ENCODE measurements around the gene TTBK2.

Gene TTBK2

DNA sequence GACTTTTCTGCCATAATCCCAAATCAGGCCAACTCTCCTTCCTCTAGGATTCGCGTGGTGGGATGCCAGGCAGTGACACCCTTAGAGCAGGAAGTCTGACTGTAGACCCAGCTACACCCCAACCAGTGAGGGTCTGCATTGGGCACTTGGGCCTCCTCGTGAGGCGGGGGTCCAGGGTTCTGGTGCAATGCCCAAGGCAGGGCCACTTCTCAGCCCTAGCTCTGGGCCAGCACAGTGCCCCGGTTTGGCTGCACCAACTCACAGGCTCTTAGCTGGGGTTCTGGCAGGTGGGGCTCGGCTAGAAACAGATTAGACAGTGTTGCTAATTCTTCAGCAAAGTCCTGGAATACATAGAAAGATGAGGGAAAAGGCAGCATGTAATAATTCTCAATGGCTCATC, 196.3 kb downstream of the TTBK2 start:
- DNase-seq: no peak

DNA sequence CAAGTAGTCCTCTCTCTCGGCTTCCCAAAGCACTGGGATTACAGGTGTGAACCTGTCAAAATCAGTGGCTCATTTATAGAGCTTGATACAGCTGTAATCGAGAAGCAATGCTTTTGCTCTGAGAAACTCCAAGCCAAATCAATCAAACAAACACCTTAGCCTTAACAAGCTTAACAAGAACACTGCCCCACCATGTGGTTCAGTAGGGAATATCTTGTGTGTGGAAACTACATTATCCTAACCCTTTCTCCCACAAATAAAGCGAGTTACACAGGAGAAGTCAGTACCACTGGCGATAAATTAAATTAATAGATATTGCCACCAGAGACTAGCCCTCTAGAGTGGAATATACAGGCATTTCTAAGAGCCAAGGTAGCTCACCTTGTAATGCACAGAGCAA, 197.5 kb downstream of the TTBK2 start:
- no peak for DNase-seq

DNA sequence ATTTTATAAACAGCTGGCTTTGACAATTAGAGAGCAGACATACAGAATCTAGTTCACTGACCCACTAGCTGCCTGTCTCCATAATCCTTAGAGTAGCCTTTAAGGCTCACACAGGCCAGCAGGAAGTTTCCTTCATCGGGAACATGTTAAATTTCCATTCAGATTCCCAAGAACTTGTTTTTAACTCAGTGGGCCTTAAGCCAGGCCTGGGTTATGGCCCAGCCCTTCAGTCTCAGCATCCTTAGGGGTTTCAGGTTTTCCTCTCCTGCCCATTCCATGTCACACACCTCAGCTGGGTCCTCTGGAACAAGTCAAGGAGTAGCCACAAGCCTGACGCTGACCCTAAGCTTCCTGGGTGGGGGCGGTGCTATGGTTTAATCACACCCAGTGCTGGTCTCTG, 198.7 kb downstream of the TTBK2 start:
- DNase-seq: no peak

DNA sequence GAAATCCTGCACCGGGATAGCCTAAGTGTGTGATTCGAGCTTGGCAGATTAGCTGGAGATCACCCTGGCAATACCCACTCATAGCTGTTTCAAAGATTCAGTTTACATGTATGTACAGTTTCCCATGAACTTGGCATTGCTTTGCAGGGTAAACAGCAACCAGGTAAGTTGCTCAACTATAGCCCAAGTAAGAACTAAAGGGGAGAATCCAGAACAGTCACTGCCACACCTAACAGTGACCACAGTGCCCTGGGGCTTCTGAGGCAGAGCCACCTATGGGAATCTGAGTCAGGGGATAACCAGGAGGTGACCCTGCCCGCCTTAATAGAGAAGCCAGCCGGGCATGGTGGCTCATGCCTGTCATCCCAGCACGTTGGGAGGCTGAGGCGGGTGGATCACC, 199.6 kb downstream of the TTBK2 start:
- no peak for DNase-seq

DNA sequence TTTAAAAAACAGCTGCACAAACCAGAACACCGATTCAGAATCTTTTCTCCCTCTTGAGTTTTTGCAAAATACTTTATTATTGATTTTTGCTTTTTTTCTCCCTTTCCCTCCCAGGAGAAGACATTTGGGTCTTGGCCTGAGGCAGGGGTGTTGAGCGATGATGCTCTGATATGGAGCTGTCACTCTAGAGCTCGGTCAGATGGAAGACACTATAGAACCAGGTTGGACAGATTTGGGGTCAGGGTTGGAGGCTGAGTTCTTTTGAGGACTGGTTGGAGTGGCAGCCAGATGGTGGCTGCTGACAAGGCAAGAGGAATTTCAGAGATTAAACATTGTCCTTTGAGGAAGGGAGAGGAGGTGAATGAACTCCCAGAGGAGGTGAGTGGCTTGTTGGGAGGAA, 200.5 kb downstream of the TTBK2 start:
- no peak for DNase-seq

DNA sequence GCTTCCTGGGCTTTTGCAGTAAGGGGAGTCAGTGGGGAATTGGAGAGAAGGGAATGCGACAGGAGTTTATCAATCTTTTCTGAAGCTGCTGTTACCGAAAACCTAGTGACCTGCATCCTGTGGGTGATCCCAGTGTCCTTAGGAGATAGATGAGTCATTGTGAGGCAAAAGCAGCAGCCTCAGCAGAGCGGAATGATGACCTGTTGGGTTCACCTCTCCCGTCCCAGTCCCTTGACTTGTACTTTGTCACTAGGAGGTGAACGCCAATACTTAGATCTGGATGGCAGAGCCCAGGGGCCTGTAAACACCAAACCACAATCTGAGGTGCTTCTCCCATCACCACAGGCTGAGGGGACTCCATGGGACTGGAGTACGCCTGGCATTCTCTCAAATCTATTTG, 201.5 kb downstream of the TTBK2 start:
- no peak for DNase-seq

DNA sequence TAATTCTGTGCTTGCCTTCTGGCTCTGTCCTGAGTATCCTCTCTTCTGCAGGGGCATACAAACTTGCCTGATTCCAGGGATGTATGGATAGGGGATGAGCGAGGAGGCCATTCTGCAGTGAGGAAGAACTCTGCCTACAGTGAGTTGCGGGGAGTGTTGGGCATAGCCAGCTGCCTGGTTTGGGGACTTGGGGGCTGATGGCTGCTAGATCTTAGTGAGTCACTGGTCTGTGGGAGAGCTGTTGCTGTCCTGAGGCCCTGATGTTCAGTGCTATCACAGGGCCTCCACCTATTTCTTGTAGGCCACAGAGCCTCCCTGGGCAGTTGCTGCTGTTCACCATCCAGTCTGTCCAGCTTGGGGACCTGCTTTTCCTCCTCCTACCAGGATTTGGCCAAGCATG, 204.0 kb downstream of the TTBK2 start:
- DNase-seq: no peak

DNA sequence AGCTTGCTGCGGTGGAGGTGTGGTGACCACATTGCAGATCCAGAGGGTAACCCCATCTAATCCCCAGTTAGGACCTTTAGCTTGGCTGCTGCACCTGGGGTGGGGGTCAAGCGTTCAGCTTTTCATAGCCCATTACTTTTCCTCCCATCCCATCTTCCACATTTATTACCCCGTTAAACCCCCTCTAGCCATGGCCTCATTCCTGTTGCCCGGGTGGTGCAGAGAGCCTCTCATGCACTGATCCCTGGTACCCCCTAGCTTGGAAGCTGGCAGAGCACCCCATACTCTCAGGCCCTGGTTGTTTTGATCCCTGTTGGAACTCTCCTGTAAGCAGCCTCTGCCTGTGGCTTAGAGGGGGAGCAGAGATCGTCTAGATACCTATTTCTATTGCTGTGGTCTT, 204.5 kb downstream of the TTBK2 start:
- no peak for DNase-seq

DNA sequence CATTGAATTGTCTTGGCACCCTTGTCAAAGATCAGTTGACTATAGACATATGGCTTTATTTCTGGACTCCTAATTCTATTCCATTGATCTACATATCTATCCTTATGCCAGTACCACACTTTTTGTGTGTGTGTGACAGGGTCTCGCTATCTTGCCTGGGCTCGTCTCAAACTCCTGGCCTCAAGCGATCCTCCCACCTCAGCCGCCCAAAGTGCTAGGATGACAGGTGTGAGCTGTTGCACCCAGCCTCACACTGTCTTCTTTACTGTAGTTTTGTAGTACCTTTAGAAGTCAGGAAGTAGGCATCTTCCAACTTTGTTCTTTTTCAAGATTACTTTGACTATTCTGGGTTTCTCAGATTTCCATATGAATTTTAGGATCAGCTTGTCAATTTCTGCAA, 208.0 kb downstream of the TTBK2 start:
- no peak for DNase-seq

DNA sequence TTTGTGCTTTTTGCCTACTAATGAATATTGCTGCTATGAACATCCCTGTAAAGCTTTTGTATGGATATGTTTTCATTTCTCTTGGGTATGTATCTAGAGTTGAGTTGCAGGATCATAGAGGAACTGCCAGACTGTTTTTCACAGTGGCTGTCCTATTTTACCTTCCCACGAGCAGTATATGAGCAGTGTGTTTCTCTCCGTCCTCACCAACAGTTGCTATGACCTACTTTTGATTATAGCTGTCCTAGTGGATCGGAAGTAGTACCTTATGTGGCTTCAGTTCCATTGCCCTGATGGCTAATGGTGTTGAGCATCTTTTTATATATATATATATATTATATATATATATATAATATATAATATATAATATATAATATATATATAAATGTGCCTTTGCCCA, 208.8 kb downstream of the TTBK2 start:
- DNase-seq: no peak

DNA sequence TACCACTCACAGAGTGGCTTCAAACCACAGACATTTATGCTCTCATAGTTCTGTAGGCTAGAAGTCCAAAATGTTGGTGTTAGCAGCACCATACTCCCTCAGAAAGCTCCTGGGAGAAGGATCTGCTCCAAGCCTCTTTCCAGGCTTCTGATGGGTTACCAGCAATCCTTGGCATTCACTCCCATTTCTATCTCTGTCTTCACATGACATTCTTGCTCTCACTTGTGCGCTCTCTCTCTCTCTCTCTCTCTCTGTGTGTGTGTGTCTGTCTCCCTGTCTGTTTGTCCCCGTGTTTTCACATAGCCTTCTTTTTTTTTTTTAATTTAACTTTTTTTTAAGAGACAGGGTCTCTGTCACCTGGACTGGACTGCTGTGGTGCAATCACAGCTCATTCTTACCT, 209.9 kb downstream of the TTBK2 start:
- DNase-seq: peak; percentile 8

DNA sequence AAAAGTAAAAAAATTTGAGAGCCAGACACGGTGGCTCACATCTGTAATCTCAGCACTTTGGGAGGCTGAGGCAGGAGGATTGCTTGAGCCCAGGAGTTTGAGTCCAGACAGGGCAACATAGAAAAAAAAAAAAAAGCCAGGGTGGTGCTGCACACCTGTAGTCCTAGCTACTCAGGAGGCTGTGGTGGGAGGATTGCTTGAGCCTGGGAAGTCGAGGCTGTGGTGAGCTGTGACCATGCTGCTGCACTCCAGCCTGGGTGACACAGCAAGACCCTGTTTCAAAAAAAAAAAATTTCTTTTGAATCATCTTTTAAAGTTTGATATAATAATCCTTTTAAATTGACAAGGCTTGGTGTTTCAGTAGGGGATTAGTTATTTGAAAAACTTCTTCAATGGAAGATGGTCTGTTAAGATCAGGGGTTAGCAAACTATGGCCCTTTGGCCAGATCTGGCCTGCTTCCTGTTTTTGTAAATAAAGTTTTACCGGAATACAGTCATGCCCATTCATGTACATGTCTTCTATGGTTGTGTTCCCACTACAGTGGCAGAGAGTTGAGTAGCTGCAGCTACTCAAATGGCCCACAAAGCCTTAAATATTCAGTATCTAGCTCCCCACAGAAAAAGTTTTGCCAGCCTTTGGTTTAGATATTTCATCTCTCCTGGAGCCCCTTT, 212.6 kb downstream of the TTBK2 start:
- no peak for DNase-seq

DNA sequence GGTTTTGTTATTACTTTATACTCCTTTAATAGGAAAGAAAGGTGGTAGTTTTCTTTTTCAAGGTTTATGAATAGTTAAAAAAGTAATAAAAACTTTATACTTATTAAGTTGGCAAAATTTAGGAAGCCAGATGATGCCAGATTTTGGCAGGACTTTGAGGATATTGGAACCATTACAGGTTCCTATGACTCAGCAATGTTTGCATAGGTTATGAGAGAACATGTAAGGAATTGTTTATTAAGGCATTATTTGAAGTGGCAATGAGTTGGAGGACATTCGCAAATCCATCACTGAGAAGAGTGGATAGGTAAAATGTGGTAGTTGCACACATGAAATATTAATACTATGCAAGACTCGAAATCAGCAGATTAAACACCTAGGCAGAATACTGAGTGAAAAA, 213.5 kb downstream of the TTBK2 start:
- DNase-seq: no peak

DNA sequence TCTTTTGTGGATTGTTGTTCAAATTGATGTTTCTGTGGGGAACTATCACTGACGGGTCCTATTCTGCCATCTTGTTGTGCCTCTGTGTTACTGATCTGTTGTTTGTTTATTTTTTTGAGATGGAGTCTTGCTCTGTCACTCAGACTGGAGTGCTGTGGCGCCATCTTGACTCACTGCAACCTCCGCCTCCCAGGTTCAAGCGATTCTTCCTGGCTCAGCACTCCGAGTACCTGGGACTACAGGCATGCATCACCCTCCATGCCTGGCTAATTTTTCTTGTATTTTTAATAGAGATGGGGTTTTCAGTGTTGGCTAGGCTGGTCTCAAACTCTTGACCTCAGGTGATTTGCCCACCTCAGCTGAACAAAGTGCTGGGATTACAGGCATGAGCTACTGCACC, 215.2 kb downstream of the TTBK2 start:
- DNase-seq: no peak

DNA sequence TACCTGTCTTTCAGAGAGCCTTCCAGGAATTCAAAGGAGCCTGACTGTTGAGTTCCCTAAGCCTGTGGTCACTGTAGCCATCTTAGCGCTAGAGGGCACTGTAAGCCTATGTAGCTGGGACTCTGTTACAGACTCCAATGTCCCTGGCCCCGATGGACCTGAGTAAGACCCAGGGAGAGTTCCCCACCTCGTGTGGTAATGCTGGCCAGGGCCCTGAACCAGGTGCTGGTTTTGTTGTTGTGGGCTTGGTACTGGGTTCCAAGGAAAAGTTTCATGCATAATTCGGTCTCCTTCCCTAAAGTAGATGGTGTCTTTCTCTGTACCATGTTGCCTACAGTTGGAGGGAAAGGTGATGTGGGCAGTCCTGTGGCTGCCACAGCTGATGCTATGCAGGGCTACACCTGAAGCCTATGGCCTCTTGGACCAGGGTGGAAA, 216.1 kb downstream of the TTBK2 start:
- peak; percentile 66 for DNase-seq

DNA sequence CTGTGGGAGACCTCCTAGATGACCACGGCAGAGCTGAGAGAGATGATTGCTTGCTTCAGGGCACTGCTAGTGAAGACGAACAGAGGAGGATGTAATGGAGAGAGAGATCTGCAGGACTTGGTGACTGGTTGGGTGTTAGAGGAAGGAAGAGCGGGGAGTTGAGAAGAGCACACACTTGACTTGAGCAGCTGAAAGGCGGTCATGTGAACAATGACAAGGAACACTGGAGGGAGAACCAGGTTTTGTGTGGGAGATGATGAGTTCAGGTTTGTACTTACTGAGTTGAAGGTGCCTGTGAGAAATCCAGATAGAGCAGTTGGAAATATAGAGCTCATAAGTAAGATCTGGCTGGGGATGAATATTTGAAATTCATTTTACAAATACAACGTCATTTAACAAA, 224.0 kb downstream of the TTBK2 start:
- DNase-seq: no peak

DNA sequence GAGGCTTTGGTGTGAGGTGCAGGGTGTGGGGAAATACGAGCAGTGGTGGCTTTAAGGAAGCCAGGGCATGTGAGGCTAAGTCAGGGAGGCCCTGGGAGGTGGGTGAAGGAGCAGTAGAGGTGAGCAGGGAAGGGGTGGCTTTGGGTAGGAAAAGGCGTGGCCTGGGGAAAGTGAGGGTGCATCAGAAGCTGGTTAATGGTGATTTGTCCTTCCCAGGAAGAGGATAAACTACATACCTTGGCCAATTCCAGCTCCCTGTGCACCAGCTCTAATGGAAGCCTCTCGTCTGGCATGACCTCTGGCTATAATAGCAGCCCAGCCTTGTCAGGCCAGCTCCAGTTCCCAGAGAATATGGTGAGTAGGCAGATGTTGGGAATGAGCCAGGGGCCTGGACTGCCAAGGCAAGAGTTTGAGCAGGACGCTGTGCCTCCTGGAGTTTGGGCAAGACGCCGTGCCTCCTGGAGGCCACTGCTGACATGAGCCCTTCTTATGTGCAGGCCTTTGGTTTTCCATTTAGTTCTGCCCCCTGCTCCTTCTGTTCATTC, 225.0 kb downstream of the TTBK2 start:
- no peak for DNase-seq

DNA sequence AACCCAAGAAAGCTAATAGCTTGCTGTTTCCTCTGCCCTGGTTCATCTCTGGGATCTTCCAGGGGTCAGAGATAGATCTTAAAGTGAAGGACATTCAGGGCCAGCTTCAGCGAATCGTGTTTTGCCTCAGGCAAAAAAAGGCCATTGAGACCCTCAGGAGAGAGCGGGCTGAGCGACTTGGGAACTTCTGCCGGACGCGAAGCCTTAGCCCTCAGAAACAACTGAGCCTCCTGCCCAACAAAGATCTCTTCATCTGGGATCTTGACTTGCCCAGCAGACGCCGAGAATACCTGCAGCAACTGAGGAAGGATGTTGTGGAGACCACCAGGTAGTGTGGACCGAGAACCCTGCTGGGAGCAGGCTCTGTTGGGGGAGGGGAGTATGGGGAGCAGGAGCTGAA, 226.2 kb downstream of the TTBK2 start:
- DNase-seq: no peak

DNA sequence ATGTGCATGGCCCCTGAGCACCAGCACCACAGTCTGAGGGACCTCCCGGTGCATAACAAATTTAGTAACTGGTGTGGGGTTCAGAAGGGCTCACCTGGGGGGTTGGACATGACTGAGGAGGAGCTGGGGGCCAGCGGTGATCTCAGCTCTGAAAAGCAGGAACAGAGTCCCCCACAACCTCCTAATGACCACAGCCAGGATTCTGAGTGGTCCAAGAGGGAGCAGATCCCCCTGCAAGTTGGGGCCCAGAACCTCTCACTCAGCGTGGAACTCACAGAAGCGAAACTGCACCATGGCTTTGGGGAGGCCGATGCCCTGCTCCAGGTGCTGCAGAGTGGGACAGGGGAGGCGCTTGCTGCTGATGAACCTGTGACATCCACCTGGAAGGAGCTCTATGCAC, 226.6 kb downstream of the TTBK2 start:
- no peak for DNase-seq

DNA sequence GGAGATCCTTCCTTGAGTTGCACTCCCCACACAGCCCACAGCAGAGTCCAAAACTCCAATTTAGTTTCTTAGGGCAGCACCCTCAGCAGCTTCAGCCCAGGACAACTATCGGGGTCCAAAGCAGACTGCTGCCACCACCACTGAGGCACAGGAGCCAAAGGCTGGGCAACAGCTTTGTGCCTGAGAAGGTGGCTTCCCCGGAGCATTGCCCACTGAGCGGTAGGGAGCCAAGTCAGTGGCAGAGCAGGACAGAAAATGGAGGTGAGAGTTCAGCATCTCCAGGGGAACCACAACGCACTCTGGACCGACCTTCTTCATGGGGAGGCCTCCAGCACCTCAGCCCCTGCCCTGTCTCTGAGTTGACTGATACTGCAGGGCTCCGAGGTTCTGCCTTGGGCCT, 227.1 kb downstream of the TTBK2 start:
- no peak for DNase-seq

DNA sequence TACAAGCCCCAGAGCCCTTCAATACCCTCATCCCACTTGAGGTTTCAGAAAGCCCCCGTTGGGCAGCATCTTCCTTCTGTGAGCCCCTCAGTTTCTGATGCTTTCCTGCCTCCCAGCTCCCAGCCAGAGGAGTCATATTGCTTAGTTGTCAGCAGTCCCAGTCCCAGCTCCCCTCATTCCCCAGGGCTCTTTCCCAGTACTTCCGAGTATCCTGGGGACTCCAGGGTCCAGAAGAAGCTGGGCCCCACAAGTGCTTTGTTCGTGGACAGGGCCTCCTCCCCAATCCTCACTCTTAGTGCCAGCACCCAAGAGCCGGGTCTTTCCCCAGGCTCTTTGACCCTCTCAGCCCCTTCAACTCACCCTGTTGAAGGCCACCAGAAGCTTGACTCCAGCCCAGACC, 227.6 kb downstream of the TTBK2 start:
- DNase-seq: no peak

DNA sequence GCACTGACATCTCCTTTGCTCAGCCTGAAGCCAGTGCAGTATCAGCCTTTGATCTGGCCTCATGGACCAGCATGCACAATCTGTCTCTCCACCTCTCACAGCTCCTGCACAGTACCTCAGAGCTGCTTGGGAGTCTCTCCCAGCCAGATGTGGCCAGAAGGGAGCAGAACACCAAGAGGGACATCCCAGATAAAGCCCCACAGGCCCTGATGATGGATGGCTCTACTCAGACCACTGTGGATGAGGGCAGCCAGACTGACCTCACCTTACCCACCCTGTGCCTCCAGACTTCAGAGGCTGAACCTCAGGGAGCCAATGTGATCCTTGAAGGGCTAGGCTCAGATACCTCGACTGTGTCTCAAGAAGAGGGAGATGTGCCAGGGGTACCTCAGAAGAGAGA, 228.0 kb downstream of the TTBK2 start:
- DNase-seq: no peak

DNA sequence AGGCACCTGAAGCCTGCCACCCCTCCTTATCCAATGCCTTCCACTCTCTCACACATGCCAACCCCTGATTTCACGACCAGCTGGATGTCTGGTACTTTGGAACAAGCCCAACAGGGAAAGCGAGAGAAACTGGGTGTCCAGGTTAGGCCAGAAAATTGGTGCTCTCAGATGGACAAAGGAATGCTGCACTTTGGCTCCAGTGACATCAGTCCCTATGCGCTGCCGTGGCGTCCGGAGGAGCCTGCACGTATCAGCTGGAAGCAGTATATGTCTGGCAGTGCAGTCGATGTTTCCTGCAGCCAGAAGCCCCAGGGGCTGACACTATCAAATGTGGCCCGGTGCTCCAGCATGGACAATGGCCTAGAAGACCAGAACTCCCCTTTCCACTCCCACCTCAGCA, 228.8 kb downstream of the TTBK2 start:
- DNase-seq: no peak

DNA sequence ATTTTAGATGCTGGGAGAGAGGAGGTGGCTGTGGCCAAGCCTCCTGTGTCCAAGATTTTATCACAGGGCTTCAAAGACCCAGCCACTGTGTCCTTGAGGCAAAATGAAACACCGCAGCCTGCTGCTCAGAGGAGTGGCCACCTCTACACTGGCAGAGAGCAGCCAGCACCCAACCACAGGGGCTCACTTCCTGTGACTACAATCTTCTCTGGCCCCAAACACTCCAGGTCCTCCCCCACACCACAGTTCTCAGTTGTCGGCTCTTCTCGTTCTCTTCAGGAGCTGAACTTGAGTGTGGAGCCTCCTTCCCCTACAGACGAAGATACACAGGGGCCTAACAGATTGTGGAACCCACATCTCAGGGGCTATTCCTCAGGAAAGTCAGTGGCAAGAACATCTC, 229.3 kb downstream of the TTBK2 start:
- no peak for DNase-seq

Measured in fibroblast of skin of abdomen (primary cell).